GM19468 (cell line): ENCODE measurements around the gene SMG9.
"Not testable (repeated sequence)": the region's sequence is repeated elsewhere in the genome, so short reads cannot be mapped to it uniquely, and the experiment has no call there.

Experiments used
- ATAC-seq: cut with Tn5 transposase; IDR thresholded peaks from one replicate; pipeline ENCODE4 v1.9.1; 2021; ENCODE audit warnings: mild to moderate bottlenecking, moderate library complexity, moderate number of reproducible peaks; ENCODE audit not compliant: unreplicated experiment; ENCODE audit errors: extremely low read depth

SMG9 gene

GRCh38 chr19:43697295-43697694, 57.5 kb downstream of the SMG9 start:
- no peak for ATAC-seq

DNA sequence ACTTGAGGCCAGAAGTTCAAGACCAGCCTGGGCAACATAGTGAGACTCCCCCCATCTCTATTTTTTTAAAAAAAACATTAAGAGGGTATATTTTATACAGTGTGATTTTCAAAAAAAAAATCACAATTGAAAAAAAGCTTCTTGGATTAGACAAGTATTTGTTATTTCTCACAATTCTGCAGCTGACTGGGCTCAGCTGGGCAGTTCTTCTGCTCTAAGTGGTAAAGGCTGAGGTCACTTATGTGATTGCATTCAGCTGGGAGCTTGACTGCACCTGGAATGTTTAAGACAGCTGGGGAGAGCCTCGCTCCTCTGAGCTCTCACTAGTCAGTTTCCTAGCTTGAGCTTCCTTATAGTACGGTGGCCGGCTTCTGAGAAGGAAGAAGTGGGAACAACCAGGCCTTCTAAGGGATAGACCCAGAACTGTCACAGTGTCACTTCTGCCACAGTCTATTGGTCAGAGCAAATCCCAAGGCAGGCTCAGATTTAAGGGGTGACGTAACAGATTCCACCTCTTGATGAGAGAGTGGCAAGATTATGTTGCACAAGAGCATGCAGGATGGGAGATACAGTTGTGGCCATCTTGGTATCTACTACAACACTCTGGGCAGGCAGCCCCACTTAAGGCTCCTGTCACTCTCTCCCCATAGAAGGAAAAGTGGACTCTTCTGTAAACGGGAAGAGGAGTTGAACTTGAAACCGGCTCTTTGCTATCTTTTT, 58.6 kb downstream of the SMG9 start:
- ATAC-seq = no peak

- ATAC-seq = no peak
These were observed 60.2 kb downstream of the SMG9 start for GRCh38 chr19:43694553-43694952.

- ATAC-seq = no peak
These were observed 61.9 kb downstream of the SMG9 start for GRCh38 chr19:43692877-43693276.

- ATAC-seq = no peak
These were observed 62.4 kb downstream of the SMG9 start for GRCh38 chr19:43692385-43692784.

DNA sequence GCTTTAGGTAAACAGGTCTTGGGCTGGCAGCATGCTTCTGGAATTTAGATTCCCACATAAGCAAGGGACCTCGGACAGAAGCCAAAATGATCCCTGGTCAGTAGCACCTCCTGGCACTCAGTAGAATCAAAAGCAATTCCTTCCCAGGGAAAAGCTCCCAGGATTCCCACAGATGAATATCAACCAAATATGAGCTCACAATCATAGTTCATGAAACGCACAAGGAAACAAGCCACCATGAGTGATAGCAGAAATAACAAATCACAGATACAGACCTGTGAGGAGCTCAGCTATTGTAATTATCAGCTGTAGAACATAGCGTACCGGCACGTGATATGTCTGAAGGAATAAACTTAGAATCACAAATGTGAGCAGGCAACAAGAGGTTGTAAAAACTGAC, 63.0 kb downstream of the SMG9 start:
- ATAC-seq = no peak

DNA sequence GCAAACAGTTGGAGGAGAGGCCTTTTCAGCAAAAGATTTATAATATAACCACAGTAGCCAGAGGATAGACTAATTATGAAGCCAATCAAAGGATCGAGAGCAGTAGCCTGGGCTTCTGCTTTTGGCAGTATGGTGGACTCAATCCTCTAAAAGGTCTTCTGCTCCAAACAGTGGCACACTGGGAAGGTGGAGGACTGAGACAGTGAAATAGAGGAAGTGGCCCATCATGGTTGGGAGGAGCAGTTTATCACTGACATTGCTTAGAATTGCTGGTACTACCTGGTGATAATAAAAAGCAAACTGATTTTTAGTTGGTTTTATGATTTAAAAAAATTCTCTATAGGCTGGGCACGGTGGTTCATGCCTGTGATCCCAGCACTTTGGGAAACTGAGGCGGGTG, 63.9 kb downstream of the SMG9 start:
- no peak for ATAC-seq

DNA sequence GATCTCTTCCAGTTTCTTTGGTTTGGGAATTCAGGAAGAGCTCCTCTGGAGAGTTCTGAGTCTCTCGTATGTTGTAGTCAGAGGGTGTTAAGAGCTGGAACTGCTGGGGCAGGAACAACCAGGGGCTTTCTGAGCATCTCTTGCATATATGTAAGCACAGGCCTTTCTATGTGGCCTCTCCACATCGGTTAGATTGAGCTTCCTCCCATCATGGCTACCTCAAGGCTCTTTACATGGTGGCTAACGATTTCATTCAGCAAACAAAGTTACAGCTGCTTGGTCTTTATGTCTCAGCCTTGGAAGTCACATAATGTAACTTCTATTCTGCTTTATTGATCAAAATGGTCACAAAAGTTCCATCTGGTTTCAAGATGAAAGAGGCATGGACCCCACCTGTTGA, 64.3 kb downstream of the SMG9 start:
- ATAC-seq = no peak

- no peak for ATAC-seq
These were observed 66.6 kb downstream of the SMG9 start for GRCh38 chr19:43688059-43688701.

DNA sequence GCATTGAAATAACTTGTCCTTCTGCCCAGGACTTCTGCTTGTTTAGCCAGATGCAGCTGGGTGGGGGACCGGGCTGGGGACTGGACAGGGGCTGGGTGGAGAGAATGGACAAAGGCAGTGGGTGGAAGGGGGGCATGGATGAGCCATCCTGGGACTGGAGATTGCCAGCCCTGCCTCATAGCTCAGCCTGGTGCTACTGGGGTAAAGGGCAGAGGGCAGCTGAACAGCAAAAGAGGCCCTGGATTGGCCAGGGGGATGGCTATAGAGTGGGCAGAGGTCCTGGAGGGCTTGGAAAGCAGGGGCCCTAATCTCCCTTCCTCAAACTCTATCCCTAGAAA, 67.1 kb downstream of the SMG9 start:
- ATAC-seq = no peak

GRCh38 chr19:43684326-43684725, 70.4 kb downstream of the SMG9 start:
- ATAC-seq = no peak

DNA sequence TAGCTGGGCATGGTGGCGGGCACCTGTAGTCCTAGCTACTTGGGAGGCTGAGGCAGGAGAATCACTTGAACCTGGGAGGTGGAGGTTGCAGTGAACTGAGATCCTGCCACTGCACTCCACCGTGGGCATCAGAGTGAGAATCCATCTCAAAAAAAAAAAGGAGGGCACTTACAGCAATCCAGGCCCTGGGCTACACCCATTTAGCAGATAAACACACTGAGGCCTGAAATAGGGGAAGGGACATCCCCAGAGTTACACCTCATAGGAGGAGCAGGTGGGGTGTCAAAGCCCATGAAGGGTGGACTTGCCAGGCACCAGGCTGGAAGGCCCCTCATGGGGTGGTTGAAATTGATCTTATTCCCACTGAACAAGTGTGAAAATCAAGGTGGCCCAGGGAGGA, 70.9 kb downstream of the SMG9 start:
- ATAC-seq = no peak

- no peak for ATAC-seq
These were observed 71.7 kb downstream of the SMG9 start for GRCh38 chr19:43682824-43683661.

DNA sequence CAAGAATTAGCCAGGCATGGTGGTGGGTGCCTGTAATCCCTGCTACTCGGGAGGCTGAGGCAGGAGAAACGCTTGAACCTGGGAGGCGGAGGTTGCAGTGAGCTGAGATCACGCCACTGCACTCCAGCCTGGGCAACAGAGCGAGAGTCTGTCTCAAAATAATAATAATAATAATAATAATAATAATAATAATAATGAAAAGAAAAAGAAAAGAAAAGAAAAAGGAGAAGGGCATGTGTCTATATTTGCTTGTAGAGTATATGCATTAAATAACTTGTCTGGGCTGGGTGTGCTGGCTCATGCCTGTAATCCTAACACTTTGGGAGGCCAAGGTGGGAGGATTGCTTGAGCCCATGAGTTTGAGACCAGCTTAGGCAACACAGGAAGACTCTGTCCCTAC, 72.5 kb downstream of the SMG9 start:
- ATAC-seq = not testable (repeated sequence)

DNA sequence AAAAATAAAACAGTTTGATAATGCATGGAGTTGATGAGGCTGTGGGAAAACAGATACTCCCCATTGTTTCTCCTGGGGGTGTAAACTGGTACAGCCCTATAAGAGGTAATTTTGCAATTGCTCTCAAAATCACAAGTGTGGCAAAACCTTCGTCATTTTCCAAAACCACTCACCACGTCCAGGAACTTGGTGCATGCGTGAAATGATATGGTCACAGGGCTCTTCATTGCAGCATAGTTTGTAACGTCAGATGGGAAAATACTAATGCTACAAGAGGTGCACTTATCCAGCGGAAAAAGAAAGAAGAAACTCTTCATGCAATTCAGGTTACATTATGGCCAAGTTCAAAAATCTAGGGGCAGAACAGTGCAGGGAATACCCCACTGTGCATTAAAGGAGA, 72.9 kb downstream of the SMG9 start:
- no peak for ATAC-seq

DNA sequence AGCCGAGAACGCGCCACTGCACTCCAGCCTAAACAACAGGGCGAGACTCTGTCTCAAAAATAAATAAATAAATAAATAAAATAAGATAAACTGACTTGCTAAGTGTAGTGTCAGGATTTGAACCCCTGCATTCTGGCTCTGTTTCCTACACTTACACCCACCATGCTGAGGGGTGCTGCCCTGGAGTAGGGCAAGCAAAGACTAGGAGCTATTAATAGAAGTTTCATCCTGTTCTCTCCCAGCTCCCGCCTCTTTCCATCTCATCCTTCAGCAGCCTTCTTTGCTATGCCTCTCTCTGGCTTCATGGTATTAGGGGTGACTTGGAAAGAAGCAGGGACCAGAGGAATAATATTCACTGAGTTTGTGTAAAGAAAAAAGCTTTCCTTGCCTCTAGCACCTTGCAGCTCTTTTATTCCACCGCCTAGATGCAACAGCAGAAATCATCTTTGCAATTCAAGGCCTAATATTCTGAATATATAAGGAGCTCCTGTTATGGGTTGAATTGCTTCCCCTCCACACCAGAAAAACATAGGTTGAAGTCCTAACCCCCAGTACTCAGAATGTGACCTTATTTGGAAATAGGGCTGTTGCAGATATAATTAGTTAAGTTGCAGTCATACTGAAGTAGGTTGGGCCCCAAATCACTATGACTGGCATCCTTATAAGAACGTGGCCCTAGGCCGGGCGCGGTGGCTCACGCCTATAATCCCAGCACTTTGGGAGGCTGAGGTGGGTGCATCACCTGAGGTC, 76.1 kb downstream of the SMG9 start:
- no peak for ATAC-seq
